ENCODE measurements around the gene LRBA.

The LRBA gene

GRCh38 chr4:150238591-150238990 is 776.5 kb downstream of the LRBA start:
- no peak for DNase-seq (ENCODE audit: low spot score)

- no peak for DNase-seq (ENCODE audit: low spot score)
Measured at GRCh38 chr4:150237110-150237872, 777.8 kb downstream of the LRBA start.

GRCh38 chr4:150236626-150237025 is 778.5 kb downstream of the LRBA start:
- no peak for DNase-seq (ENCODE audit: low spot score)

- DNase-seq (ENCODE audit: low spot score) = no peak
Measured at GRCh38 chr4:150235808-150236271, 779.2 kb downstream of the LRBA start.

GRCh38 chr4:150235317-150235716 is 779.8 kb downstream of the LRBA start:
- DNase-seq (ENCODE audit: low spot score) = no peak

- DNase-seq (ENCODE audit: low spot score) = no peak
Measured at GRCh38 chr4:150234246-150234645, 780.8 kb downstream of the LRBA start.

GRCh38 chr4:150232029-150232428 is 783.1 kb downstream of the LRBA start:
- DNase-seq (ENCODE audit: low spot score) = no peak

- DNase-seq (ENCODE audit: low spot score) = no peak
Measured at GRCh38 chr4:150231107-150231770, 783.8 kb downstream of the LRBA start.

- no peak for DNase-seq (ENCODE audit: low spot score)
Measured at GRCh38 chr4:150230561-150230960, 784.5 kb downstream of the LRBA start.

GRCh38 chr4:150229520-150229919 is 785.6 kb downstream of the LRBA start:
- DNase-seq (ENCODE audit: low spot score) = no peak

GRCh38 chr4:150224896-150225591 is 790.0 kb downstream of the LRBA start:
- no peak for DNase-seq (ENCODE audit: low spot score)

GRCh38 chr4:150219841-150220240 is 795.2 kb downstream of the LRBA start:
- DNase-seq (ENCODE audit: low spot score) = no peak

- no peak for DNase-seq (ENCODE audit: low spot score)
Measured at GRCh38 chr4:150218447-150218846, 796.6 kb downstream of the LRBA start.

GRCh38 chr4:150217808-150218207 is 797.3 kb downstream of the LRBA start:
- no peak for DNase-seq (ENCODE audit: low spot score)

- no peak for DNase-seq (ENCODE audit: low spot score)
Measured at GRCh38 chr4:150217192-150217591, 797.9 kb downstream of the LRBA start.

GRCh38 chr4:150216726-150217125 is 798.4 kb downstream of the LRBA start:
- no peak for DNase-seq (ENCODE audit: low spot score)

GRCh38 chr4:150215601-150216000 is 799.5 kb downstream of the LRBA start:
- DNase-seq (ENCODE audit: low spot score) = no peak
